Endothelial cell of umbilical vein (primary cell): Measurements from ENCODE around the gene ERVW-1. TPM values are rescaled to one million over a fixed set of nuclear protein-coding genes. Genes with fewer than 3 reads are reported as not detected.
"Not testable (repeated sequence)": the region's sequence is repeated elsewhere in the genome, so short reads cannot be mapped to it uniquely, and the experiment has no call there.

Source experiments
- Bru-seq: library from RNA; stranded (reverse); fragments of 400-500 nt; gene quantifications from one replicate; lab custom pipeline; 2021; lab: Mats Ljungman, UMichigan
- BruChase-seq, 2 experiments: library from RNA; stranded (reverse); fragments of 400-500 nt; gene quantifications; one replicate each; lab custom pipeline; 2021; lab: Mats Ljungman, UMichigan
- BruUV-seq: library from RNA; stranded (reverse); fragments of 400-500 nt; replicated peaks from 2 replicates; lab custom pipeline; 2021; lab: Mats Ljungman, UMichigan
- CTCF ChIA-PET: fragments of 300-600, 350-600 bp; sonication (Branson Sonifier 250); formaldehyde crosslinking; loops from one replicate; lab custom pipeline; 2021; ENCODE audit warnings: antibody characterized with exemption, inconsistent platforms; lab: Charles Lee
- POLR2A ChIA-PET: fragments of 300-600, 350-600 bp; sonication (Branson Sonifier 250); formaldehyde crosslinking; loops from one replicate; lab custom pipeline; 2021; ENCODE audit warnings: antibody characterized with exemption, inconsistent platforms; lab: Charles Lee
- DNase-seq: peaks from one replicate; pipeline ENCODE4 v3.0.0-alpha.2; 2011; ENCODE audit warnings: low read depth, low spot score
- FAIRE-seq: peaks from 2 replicates; lab custom pipeline; 2011; peaks lifted over from hg19 to GRCh38; lab: Jason Lieb, UNC
- H2AFZ ChIP-seq: 2 replicates; pipeline ENCODE4 v1.6.0; 2012; ENCODE audit warnings: low read depth, low read length, control low read depth, inconsistent platforms
- H3K27ac ChIP-seq: 2 replicates; pipeline ENCODE4 v1.5.1; 2011; ENCODE audit warnings: low read depth, mild to moderate bottlenecking, control low read depth, low read length, moderate library complexity; ENCODE audit not compliant: insufficient read depth
- H3K27me3 ChIP-seq, 2 experiments: 2 replicates each; pipeline versions ENCODE4 v1.6.0 to v1.6.1; 2011; ENCODE audit warnings: low read length in 2 of 2, mixed read lengths in 1 of 2; ENCODE audit not compliant: control insufficient read depth in 2 of 2, insufficient read depth in 2 of 2
- H3K36me3 ChIP-seq, 2 experiments: 2 replicates in 1 of 2; 3 replicates in 1 of 2; pipeline ENCODE4 v1.5.1; 2011; ENCODE audit warnings: low read length in 2 of 2, mild to moderate bottlenecking in 1 of 2, moderate library complexity in 1 of 2; ENCODE audit not compliant: control insufficient read depth in 2 of 2, insufficient read depth in 2 of 2; ENCODE audit errors: extremely low read depth in 1 of 2
- H3K4me1 ChIP-seq: 3 replicates; pipeline ENCODE4 v1.5.1; 2011; ENCODE audit warnings: mild to moderate bottlenecking, low read length; ENCODE audit not compliant: control insufficient read depth, insufficient read depth; ENCODE audit errors: extremely low read depth
- H3K4me2 ChIP-seq: 2 replicates; pipeline ENCODE4 v1.6.1; 2011; ENCODE audit warnings: low read length, control low read depth, mixed read lengths; ENCODE audit not compliant: insufficient read depth
- H3K4me3 ChIP-seq, 3 experiments: fragments of 200-600 bp in 1 of 3; sonication (generic), shearing (Covaris generic) in 1 of 3; replicated peaks in 1 of 3; 2 replicates each; pipeline ENCODE4 v1.5.1; 2011 to 2016; ENCODE audit warnings: control low read depth in 3 of 3, low read length in 3 of 3, mild to moderate bottlenecking in 2 of 3, inconsistent platforms in 1 of 3, low read depth in 1 of 3, moderate library complexity in 1 of 3; ENCODE audit not compliant: insufficient read depth in 1 of 3
- H3K79me2 ChIP-seq: 2 replicates; pipeline ENCODE4 v1.6.0; 2012; ENCODE audit warnings: low read length, inconsistent platforms; ENCODE audit not compliant: control insufficient read depth, insufficient read depth
- H3K9ac ChIP-seq: replicated peaks from 2 replicates; pipeline ENCODE3; 2011; ENCODE audit warnings: low read length, control low read depth; ENCODE audit not compliant: insufficient read depth; ENCODE audit errors: extremely low read depth
- H3K9me1 ChIP-seq: replicated peaks from 3 replicates; pipeline ENCODE4 v1.6.0; 2011; ENCODE audit warnings: mild to moderate bottlenecking, low read length; ENCODE audit not compliant: control insufficient read depth, insufficient read depth; ENCODE audit errors: extremely low read depth
- H3K9me3 ChIP-seq: replicated peaks from 2 replicates; pipeline ENCODE4 v1.5.1; 2012; ENCODE audit warnings: low read length, inconsistent platforms; ENCODE audit not compliant: control insufficient read depth, insufficient read depth
- H4K20me1 ChIP-seq: replicated peaks from 2 replicates; pipeline ENCODE3; 2011; ENCODE audit warnings: mild to moderate bottlenecking, low read length; ENCODE audit not compliant: control insufficient read depth, insufficient read depth; ENCODE audit errors: extremely low read depth
- CTCF ChIP-seq, 2 donors: IDR thresholded peaks; 1 replicate in 1 of 2; 2 replicates in 1 of 2; pipeline ENCODE4 v1.5.1; 2011; ENCODE audit warnings: low read length in 2 of 2, mild to moderate bottlenecking in 2 of 2, moderate library complexity in 2 of 2, control low read depth in 1 of 2, inconsistent platforms in 1 of 2, low read depth in 1 of 2; ENCODE audit not compliant: insufficient read depth in 1 of 2; ENCODE audit errors: extremely low read depth in 1 of 2
- EZH2 ChIP-seq: IDR thresholded peaks from 2 replicates; pipeline ENCODE4 v1.6.1; 2012; ENCODE audit warnings: borderline replicate concordance, low read depth, mild to moderate bottlenecking, moderate library complexity, low read length, inconsistent platforms; ENCODE audit not compliant: severe bottlenecking
- FOS ChIP-seq: IDR thresholded peaks from 2 replicates; pipeline ENCODE4 v1.6.1; 2011; ENCODE audit warnings: mild to moderate bottlenecking, low read length, moderate library complexity, borderline replicate concordance; ENCODE audit not compliant: insufficient read depth
- GATA2 ChIP-seq: IDR thresholded peaks from 2 replicates; pipeline ENCODE4 v1.7.0; 2011; ENCODE audit warnings: low read depth, mild to moderate bottlenecking, moderate library complexity, mixed read lengths, low read length; ENCODE audit not compliant: insufficient read length, insufficient read depth
- JUN ChIP-seq: IDR thresholded peaks from 2 replicates; pipeline ENCODE4 v1.6.1; 2011; ENCODE audit warnings: borderline replicate concordance, low read depth; ENCODE audit not compliant: insufficient read length, insufficient read depth
- MAX ChIP-seq: IDR thresholded peaks from 2 replicates; pipeline ENCODE4 v1.6.1; 2011; ENCODE audit not compliant: insufficient read depth, insufficient read length
- MYC ChIP-seq: IDR thresholded peaks from one replicate; pipeline ENCODE4 v1.6.1; 2011; ENCODE audit warnings: mild to moderate bottlenecking, low read depth, low read length
- POLR2A ChIP-seq: IDR thresholded peaks from 2 replicates; pipeline ENCODE4 v1.6.1; 2012; ENCODE audit warnings: low read depth, mild to moderate bottlenecking, control low read depth, low read length
- POLR2AphosphoS5 ChIP-seq: IDR thresholded peaks from 2 replicates; pipeline ENCODE4 v1.6.1; 2012; ENCODE audit warnings: low read depth, mild to moderate bottlenecking, control low read depth, low read length, moderate library complexity; ENCODE audit not compliant: insufficient read depth
- dilution Hi-C: fragments of 300-500 bp; cut with MboI; formaldehyde crosslinking; loops from one replicate; pipeline ENCODE4 v1.15.0; 2019; ENCODE audit warnings: low sequenced_read_pairs; ENCODE audit not compliant: extremely low pct_ligation_motif_present
- intact Hi-C: fragments of 100-400 bp; cut with micrococcal nuclease; formaldehyde crosslinking; loops from one replicate; pipeline ENCODE4 v1.10.0; 2022
- long read RNA-seq: library from polyadenylated mRNA; stranded (forward); transcript quantifications from one replicate; pipeline ENCODE4 v2.0.0, GENCODE V29; 2021
- polyA minus RNA-seq, 3 experiments: library from RNA; depleted of rRNA, polyadenylated mRNA; stranded (reverse); fragments of >200 nt; gene quantifications; 1 replicate in 1 of 3; 2 replicates in 2 of 3; pipeline ENCODE4 v1.2.3, GENCODE V29; 2011
- polyA plus RNA-seq, 4 experiments: library from polyadenylated mRNA; depleted of rRNA in 3 of 4; stranded (reverse) in 3 of 4; unstranded in 1 of 4; fragments of >200 nt; gene quantifications; 2 replicates each; pipeline versions ENCODE4 v1.2.1 to v1.2.3, GENCODE V29; 2011 to 2012; ENCODE audit warnings: missing spikeins in 1 of 4
- total RNA-seq: library from RNA; stranded (reverse); gene quantifications from 2 replicates; pipeline ENCODE4 v1.2.3, GENCODE V29; 2021

The ERVW-1 gene
- total RNA-seq (not detected in 2 replicates), polyA plus RNA-seq (not detected in 2 replicates), polyA minus RNA-seq (not detected in 2 replicates), Bru-seq, nascent RNA (not detected), BruChase-seq, experiment 1, labeled RNA remaining after a 6-hour chase (not detected), BruChase-seq, experiment 2, labeled RNA remaining after a 2-hour chase (percentile 8 among the genes with signal in this experiment)
- not detected in 2 replicates for polyA plus RNA-seq (2011; cell fraction: cytosol; rRNA removed)
- polyA plus RNA-seq (2011; cell fraction: nucleus; rRNA removed): not detected in 2 replicates
- polyA plus RNA-seq (2012): 0.12 TPM in 1 of 2 replicates, not detected in the other
- not detected for polyA minus RNA-seq (2011; cell fraction: cytosol; rRNA and poly(A)+ RNA removed)
- polyA minus RNA-seq (2011; cell fraction: nucleus; rRNA and poly(A)+ RNA removed): not detected in 2 replicates
- long read RNA-seq: 0 reads

GRCh38 chr7:92477681-92478080 is at the start of gene ERVW-1:
Gene ERVW-1 (minus strand): TSS chr7:92477946. CDS start chr7:92470381, 7,565 bp downstream.
- FAIRE-seq, H3K27ac ChIP-seq, H4K20me1 ChIP-seq, DNase-seq, H3K36me3 ChIP-seq, H3K27me3 ChIP-seq, H3K4me1 ChIP-seq, H3K9ac ChIP-seq, H3K9me1 ChIP-seq, BruUV-seq, H3K79me2 ChIP-seq, intact Hi-C loops, POLR2A ChIA-PET, H3K4me2 ChIP-seq, H3K9me3 ChIP-seq, H2AFZ ChIP-seq, dilution Hi-C loops, H3K4me3 ChIP-seq: not testable (repeated sequence)
- CTCF ChIA-PET: interaction anchor here (1.1 kb wide), 1 partner anchor 16 kb away, joined by 4 read pairs; no protein-coding TSS in a partner anchor

- TF ChIP-seq POLR2AphosphoS5 (no peak), FOS (no peak), CTCF (IDR thresholded peaks at IDR 0.05; ENCODE audit: extremely low read depth in 1 of 2, insufficient read depth in 1 of 2, low read depth in 1 of 2, low read length in 2 of 2) (no peak), MAX (no peak), MYC (no peak), POLR2A (no peak), JUN (no peak), EZH2 (no peak), GATA2 (no peak)
- DNase-seq (no peak), FAIRE-seq (no peak)
- dilution Hi-C loops: no loop called here
- H4K20me1 ChIP-seq: no peaks in the 10 kb centered on the region
- H3K36me3 ChIP-seq: no peaks in the 10 kb centered on the region
- intact Hi-C loops: no loop called here
- H3K4me3 ChIP-seq: no peak overlapping the region
- POLR2A ChIA-PET: no interaction called here
- no peaks in the 10 kb centered on the region for H3K27me3 ChIP-seq
- peaks cover 2% of the 10 kb centered on the region for H3K79me2 ChIP-seq
- no peak overlapping the region for H2AFZ ChIP-seq
- CTCF ChIA-PET: no interaction called here
- BruUV-seq: no TSS peak
- H3K9ac ChIP-seq: no peak overlapping the region
- H3K4me1 ChIP-seq: peaks cover 8% of the 10 kb centered on the region
- no peak overlapping the region for H3K4me2 ChIP-seq
- H3K27ac ChIP-seq: no peak overlapping the region
- H3K9me3 ChIP-seq: no peaks in the 10 kb centered on the region
- H3K9me1 ChIP-seq: no peaks in the 10 kb centered on the region
Observed at GRCh38 chr7:92523110-92523509, 45.4 kb upstream of the ERVW-1 start.
